Measurements from ENCODE around the gene VARS1.

Gene VARS1

DNA sequence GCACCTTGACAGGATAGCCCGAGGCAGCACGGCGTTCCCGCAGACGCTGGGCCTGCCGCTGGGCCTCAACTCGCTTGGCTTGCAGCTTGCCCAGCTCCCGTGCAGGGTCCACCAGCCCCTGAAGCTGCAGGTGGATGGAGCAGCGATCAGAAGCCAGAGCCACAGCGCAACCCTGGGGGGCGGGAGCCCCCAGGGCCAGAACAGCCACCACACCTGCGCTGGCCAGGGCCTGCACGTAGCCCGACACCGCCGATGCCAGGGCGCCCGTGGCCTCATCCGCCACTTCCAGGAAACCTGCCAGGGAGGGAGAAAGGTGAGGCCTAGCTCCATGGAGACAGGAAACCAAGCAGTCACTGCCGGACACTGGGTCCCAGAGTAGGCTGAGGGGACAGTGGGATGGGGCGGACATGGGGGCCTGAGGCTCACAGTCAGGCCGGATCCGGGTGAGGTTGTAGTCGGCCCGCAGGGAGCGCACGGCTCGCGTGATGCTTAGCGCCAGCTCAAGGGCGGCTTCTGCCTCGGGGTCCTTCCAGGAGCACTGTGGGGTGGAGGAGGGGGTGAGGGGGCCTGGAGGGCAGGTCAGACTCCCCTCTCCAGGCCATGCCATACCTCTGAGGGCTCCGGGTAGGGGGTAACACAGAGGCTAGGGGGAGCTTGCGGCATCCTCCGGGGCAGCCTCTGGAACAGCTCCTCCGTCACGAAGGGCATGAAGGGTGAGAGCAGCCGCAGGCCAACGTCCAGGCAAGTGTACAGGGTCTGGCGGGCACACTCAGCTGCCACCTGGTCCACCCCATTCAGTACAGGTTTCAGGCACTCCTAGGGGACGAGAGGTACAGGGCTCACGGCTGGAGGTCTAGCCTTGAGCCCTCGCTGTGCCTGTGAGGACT lies 16.3 kb downstream of the VARS1 start:
- TF ChIP-seq, protein P1, sequence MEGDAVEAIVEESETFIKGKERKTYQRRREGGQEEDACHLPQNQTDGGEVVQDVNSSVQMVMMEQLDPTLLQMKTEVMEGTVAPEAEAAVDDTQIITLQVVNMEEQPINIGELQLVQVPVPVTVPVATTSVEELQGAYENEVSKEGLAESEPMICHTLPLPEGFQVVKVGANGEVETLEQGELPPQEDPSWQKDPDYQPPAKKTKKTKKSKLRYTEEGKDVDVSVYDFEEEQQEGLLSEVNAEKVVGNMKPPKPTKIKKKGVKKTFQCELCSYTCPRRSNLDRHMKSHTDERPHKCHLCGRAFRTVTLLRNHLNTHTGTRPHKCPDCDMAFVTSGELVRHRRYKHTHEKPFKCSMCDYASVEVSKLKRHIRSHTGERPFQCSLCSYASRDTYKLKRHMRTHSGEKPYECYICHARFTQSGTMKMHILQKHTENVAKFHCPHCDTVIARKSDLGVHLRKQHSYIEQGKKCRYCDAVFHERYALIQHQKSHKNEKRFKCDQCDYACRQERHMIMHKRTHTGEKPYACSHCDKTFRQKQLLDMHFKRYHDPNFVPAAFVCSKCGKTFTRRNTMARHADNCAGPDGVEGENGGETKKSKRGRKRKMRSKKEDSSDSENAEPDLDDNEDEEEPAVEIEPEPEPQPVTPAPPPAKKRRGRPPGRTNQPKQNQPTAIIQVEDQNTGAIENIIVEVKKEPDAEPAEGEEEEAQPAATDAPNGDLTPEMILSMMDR (IDR thresholded peaks at IDR 0.05; ENCODE audit: low read length, missing control alignments) = no peak
- DNase-seq (ENCODE audit: low read depth) = no peak
- no peak overlapping the region for H3K4me3 ChIP-seq (replicated peaks; ENCODE audit: low read depth, low read length)

DNA sequence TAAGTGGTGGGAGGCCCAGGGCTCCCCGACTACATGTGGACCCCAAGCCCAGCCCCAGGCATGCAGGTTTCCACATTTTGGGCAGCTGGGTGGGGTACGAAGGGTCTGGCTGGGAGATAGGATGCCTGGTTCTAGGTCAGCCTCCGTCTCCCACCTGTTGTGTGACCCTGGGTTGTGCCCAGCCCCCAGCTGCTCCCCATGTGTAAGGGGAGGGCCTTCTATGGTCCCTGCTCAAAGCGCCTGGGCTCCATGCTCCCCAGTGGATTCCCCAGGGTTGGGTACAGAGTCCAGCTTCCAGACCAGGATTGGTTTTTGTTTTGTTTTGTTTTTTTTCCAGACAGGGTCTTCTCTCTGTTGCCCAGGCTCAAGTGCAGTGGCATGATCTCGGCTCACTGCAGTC lies 17.4 kb downstream of the VARS1 start:
- TF ChIP-seq, protein P1 (IDR thresholded peaks at IDR 0.05; ENCODE audit: low read length, missing control alignments) = no peak
- no peak for DNase-seq (ENCODE audit: low read depth)
- H3K4me3 ChIP-seq (replicated peaks; ENCODE audit: low read depth, low read length) = no peak overlapping the region

DNA sequence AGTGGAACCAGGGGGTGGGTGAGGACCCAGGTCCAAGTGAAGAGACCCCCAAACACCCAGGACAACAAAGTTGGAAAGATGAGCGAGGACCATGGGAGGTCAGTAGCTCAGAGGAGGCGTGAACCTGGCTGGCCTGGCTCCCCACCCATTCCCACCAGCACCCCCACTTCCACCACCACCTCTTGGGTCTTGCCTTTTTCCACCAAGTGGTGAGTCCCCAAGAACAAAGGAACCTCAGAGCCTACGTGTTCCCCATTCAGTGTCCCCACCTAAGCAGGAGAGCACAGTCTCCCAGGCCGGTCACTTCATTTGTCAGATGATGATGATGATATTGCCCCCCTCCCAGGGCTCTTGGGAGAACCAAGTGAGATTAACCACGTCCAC lies 17.9 kb downstream of the VARS1 start:
- DNase-seq (ENCODE audit: low read depth) = no peak
- TF ChIP-seq, protein P1 (IDR thresholded peaks at IDR 0.05; ENCODE audit: low read length, missing control alignments) = no peak
- H3K4me3 ChIP-seq (replicated peaks; ENCODE audit: low read depth, low read length) = no peak overlapping the region

DNA sequence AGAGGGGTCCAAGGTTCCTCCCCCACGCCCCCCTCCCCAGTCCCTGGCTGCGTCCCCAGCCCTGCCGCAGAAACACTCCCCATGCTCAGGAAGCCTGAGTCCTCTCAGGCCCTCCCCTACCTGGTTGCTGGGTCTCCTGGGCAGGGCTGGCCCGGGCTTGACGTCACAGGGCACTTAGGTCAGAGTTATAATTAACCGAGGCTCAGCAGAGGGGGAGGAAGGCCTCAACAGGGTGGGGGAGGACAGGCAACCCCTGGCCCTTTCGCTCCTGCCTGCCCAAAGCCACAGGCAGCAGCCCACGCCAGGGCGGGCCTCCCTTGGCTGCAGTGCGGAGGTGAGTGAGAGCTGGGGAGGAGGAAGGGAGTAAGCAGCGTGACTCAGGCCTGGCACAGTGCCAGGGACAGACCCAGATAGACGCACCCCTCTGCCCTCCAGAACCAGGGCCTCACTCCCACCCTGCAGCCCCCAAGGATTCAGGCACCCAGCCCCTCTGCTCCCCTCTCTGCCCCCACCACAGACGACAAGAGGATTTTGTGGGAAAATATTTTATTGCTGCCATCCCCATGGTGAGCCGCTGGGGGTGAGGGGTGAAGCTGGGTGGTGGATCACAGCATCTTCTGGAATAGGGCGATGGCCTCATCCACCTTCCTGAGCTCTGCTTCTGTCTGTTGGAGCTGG lies 18.4 kb downstream of the VARS1 start, which contains the start of gene VWA7:
TSS of gene VWA7 (minus strand) at position 340 of the 678 bp plus-strand sequence. CDS start 549 bp downstream, outside the sequence.
- H3K4me3 ChIP-seq (replicated peaks; ENCODE audit: low read depth, low read length) = no peak within 1 kb of the TSS
- TF ChIP-seq, protein P1 (IDR thresholded peaks at IDR 0.05; ENCODE audit: low read length, missing control alignments) = no peak
- DNase-seq (ENCODE audit: low read depth) = peak; percentile 84

DNA sequence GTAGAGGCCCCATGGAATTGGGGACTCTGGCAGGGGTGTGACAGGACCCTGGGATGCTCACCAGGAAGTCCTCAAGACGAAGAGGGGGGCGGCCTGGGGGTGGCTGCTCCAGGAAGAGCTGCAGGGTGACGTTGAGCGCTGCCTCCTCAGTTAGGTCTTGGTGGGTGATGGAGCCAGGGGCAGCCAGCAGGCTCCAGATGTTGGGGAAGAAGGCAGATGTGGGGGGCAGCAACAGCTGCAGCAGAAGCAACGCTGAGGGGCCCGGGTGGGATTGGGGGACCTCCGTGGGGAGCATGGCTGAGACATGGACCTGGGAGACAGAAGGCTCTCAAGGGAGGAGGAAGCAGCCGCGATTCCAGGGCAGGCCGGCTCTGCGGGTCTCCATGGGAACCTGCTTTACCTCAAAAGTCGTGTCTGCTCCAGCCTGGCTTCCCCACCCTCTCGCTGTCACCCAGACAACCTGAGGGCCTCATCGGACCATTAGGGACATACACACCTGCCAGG lies 19.0 kb downstream of the VARS1 start:
- DNase-seq (ENCODE audit: low read depth) = no peak
- H3K4me3 ChIP-seq (replicated peaks; ENCODE audit: low read depth, low read length) = no peak overlapping the region
- TF ChIP-seq, protein P1 (IDR thresholded peaks at IDR 0.05; ENCODE audit: low read length, missing control alignments) = no peak

DNA sequence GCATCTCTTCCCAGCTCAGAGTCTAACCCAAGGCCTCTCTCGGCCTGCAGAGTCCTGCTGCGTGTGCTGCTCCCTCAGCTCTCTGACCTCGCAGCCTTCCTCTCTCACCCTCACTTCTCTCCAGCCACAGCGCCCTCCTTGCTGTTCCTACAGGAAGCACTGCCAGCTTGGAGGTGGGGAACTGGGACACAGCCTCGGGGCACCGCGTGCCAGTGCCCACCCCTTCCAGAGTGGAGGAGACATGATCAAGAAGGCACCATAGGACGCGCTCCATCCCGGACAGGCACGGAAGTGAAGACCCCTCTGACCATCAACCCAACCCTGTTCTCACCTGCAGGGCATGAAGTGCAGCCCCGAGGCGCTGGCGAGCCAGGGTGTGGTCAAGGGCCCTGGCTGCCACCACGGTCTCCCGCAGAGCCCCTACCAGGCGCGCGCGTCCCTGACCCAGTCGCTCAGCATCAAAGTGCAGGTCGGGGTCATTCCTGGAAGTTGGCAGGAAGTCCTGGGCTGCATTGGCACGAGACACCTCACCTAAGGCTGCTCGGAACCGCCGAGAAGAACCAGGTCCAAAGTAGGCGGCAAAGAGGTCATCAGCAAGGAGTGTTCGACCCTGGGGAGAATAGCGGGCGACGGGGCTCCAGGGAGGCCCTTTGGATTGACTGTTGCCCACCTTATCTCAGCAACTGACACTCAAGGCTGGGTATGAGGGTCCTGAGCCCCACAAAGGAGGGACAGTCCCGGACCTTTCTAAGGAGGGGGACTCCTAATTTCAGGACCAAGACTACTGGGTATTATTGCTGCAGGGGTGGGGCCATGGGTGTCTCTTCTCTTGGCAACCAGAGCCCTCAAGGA lies 19.7 kb downstream of the VARS1 start:
- TF ChIP-seq, protein P1 (IDR thresholded peaks at IDR 0.05; ENCODE audit: low read length, missing control alignments) = no peak
- no peak for DNase-seq (ENCODE audit: low read depth)
- H3K4me3 ChIP-seq (replicated peaks; ENCODE audit: low read depth, low read length) = no peak overlapping the region
